NCI-H460 (cell line): ENCODE measurements around the gene LRRC75A. TPM values are rescaled to one million over a fixed set of nuclear protein-coding genes. Genes with fewer than 3 reads are reported as not detected.
"Not testable (repeated sequence)": the region's sequence is repeated elsewhere in the genome, so short reads cannot be mapped to it uniquely, and the experiment has no call there.

ENCODE experiments used
- DNase-seq: peaks from one replicate; pipeline ENCODE4 v3.0.0-alpha.2; 2016; ENCODE audit warnings: low read depth; ENCODE audit errors: extremely low read depth
- small RNA-seq, 2 experiments: library from RNA; depleted of rRNA; stranded (forward); fragments of <200 nt; gene quantifications; one replicate each; pipeline ENCODE3, GENCODE V24; 2014
- total RNA-seq: library from RNA; depleted of rRNA; stranded (reverse); fragments of >200 nt; shearing (Covaris generic); gene quantifications from 2 replicates; pipeline ENCODE4 v1.2.3, GENCODE V29; 2014; rRNA removed

LRRC75A gene
- total RNA-seq, 1 experiment from 2014 or later: 0.17 TPM

DNA sequence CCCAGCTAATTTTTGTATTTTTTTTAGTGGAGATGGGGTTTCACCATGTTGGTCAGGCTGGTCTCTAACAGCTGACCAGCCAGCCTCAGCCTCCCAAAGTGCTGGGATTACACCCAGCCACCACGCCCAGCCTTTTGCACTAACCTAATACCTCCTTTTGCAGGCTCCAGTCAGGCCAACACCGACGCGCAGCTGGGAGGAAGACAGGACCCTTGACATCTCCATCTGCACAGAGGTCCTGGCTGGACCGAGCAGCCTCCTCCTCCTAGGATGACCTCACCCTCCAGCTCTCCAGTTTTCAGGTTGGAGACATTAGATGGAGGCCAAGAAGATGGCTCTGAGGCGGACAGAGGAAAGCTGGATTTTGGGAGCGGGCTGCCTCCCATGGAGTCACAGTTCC is 74.6 kb downstream of the LRRC75A start:
- no peak for DNase-seq

DNA sequence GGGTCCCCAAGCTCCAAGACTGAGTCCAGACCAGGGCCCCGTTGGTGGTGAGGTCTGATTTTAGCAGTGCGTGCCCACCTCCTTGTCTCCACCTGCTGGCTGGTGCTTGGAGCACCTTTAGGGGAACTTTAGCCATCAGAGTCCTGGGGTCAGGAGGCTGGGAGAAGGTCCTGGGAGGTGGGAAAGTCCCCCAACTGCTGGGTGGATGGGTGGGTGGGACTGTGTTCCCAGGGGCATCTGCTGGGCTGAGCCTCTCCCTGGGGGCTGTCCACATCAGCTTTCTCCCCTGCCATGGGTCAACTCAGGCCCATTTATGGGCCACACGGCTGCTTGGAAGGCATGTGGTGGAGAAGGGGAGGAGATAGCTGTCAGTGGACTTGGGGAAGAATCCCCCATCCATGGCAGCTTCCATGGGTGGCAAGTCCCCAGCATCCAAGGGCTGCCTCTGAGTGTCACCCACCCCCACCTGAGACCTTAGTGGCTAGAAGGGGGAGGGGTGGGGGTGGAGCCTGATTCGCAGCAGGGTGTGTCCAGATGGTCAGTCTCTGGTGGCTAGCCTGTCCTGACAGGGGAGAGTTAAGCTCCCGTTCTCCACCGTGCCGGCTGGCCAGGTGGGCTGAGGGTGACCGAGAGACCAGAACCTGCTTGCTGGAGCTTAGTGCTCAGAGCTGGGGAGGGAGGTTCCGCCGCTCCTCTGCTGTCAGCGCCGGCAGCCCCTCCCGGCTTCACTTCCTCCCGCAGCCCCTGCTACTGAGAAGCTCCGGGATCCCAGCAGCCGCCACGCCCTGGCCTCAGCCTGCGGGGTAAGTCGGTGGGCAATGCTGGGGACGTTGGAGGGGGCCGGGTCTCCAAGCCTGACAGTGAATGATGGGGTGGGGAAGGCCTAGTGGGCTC is 76.7 kb downstream of the LRRC75A start, which contains the start of gene TRPV2:
Gene TRPV2 (plus strand): TSS at position 541 of the 894 bp plus-strand sequence. CDS start 2,098 bp downstream, outside the sequence.
- no peak for DNase-seq

- no peak for DNase-seq
Observed at GRCh38 chr17:16407911-16408588, 83.9 kb downstream of the LRRC75A start.

GRCh38 chr17:16406742-16407674 is 85.0 kb downstream of the LRRC75A start:
- DNase-seq: peak; percentile 25

- not testable (repeated sequence) for DNase-seq
Observed at GRCh38 chr17:16403847-16404246, 88.1 kb downstream of the LRRC75A start.

- DNase-seq: no peak
Observed at GRCh38 chr17:16398270-16399267, 93.4 kb downstream of the LRRC75A start.

DNA sequence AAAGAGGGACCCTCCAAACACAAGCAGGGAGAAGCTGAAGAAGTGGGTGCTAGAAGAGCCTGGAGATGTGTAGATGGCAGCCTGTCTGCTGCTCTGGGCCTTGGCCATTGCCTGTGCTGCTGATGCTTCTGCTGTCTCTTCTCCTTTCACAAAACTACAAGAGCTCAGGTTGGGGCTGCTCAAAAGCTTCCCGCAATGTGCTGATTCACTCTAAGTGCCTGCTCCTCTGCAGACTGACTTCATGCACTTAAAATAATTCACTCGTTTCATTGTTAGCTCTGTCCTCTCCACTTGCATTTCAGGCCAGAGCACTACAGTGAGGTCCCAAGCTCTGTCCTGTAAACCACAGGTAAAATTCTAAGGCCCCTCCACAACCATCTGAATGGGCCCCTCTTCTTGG is 95.3 kb downstream of the LRRC75A start:
- not testable (repeated sequence) for DNase-seq

DNA sequence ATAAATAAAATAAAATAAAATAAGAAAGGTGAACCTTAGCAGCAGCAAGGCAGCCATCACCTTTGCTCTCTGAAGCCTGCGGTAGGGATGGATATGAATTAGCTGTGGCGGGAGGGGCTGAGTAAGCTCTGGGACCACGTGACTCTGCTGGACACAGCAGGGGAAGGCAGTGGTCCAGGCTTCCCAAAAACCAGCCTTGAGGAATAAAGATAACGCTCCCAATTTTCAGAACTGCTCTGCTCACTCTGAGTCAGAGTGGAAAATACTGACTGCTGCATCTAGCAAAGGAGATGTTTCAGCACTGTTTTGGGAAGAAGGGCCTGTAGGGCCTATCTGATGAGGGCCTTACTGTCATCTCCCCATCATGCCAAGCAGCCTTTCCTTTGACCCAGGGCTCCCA is 96.1 kb downstream of the LRRC75A start:
- not testable (repeated sequence) for DNase-seq

GRCh38 chr17:16392491-16392890 is 99.5 kb downstream of the LRRC75A start:
- DNase-seq: not testable (repeated sequence)

Small RNA genes within 50 kb of the gene (small RNA-seq; reads per million reads assigned to genes)
- gene SNORD49A: 0 reads per million in 2 experiments
- 0 reads per million in 2 experiments for gene SNORD65

Other genes with a start within 250 kb of the LRRC75A start
- gene CENPV, start 138.7 kb downstream of the LRRC75A start, total RNA-seq: 60.1 and 61.4 TPM in 2 replicates
- 1,439 and 1,479 TPM in 2 replicates for gene UBB, start 111.1 kb downstream of the LRRC75A start, total RNA-seq
- 33.4 and 35.8 TPM in 2 replicates for gene TRPV2, start 76.6 kb downstream of the LRRC75A start, total RNA-seq
- 5.4 and 5.5 TPM in 2 replicates for gene ZNF287, start 77.0 kb upstream of the LRRC75A start, total RNA-seq
- 5.3 and 5.4 TPM in 2 replicates for gene ZNF624, start 161.7 kb upstream of the LRRC75A start, total RNA-seq
- 0.05 TPM in 1 of 2 replicates, not detected in the other for gene CCDC144A, start 198.0 kb upstream of the LRRC75A start, total RNA-seq